ENCODE data around the gene TEX11. TPM values are rescaled to one million over a fixed set of nuclear protein-coding genes. Genes with fewer than 3 reads are reported as not detected.

Gene TEX11
- polyA plus RNA-seq, 1 of the 3 experiments (the other 2 are of a cell fraction) = not detected

- TF ChIP-seq YY1 (IDR thresholded peaks at IDR 0.05; ENCODE audit: low read depth) (no peak), REST (IDR thresholded peaks at IDR 0.05; ENCODE audit: low read depth, low read length) (no peak), FOXM1 (IDR thresholded peaks at IDR 0.05; ENCODE audit: low read depth) (no peak), USF2 (IDR thresholded peaks at IDR 0.05; ENCODE audit: borderline replicate concordance, low read depth, low read length) (no peak)
Observed at GRCh38 chrX:70535198-70535597, 373.3 kb downstream of the TEX11 start (continued).

GRCh38 chrX:70527610-70528345 is 380.7 kb downstream of the TEX11 start:
- ChIA-PET CTCF (no interaction called here), POLR2A (no interaction called here)
- H3K9ac ChIP-seq = no peak overlapping the region
- no peak for DNase-seq
- no peak overlapping the region for H3K27ac ChIP-seq (ENCODE audit: low read depth in 2 of 2, low read length in 1 of 2)
- 12% methylated on average over 3 of the region's 3 CpGs for WGBS (ENCODE audit: low lambda C conversion rate)
- no peaks in the 10 kb centered on the region for H3F3A ChIP-seq (replicated peaks; ENCODE audit: insufficient read depth)
- no peak overlapping the region for H3K4me2 ChIP-seq
- H3K27me3 ChIP-seq (ENCODE audit: insufficient read depth) = peaks cover 53% of the 10 kb centered on the region
- no peaks in the 10 kb centered on the region for H3K9me2 ChIP-seq
- H3K4me1 ChIP-seq (ENCODE audit: control insufficient read depth in 1 of 2, insufficient read depth in 2 of 2, low read depth in 1 of 2, low read length in 1 of 2) = no peaks in the 10 kb centered on the region
- no peak overlapping the region for H3K4me3 ChIP-seq (ENCODE audit: low read depth in 2 of 2, low read length in 1 of 2)
- no peaks in the 10 kb centered on the region for H3K79me2 ChIP-seq (ENCODE audit: insufficient read depth)
- H3K9me3 ChIP-seq = no peaks in the 10 kb centered on the region
- H3K36me3 ChIP-seq (replicated peaks in 1 of 2; ENCODE audit: control insufficient read depth in 1 of 2, insufficient read depth in 2 of 2, low read length in 1 of 2) = no peaks in the 10 kb centered on the region
- no peaks in the 10 kb centered on the region for H4K20me1 ChIP-seq (ENCODE audit: insufficient read depth)
- no peak overlapping the region for H2AFZ ChIP-seq (ENCODE audit: low read depth)
- TF ChIP-seq IRF3 (IDR thresholded peaks at IDR 0.05; ENCODE audit: low read depth, low read length) = no peak
- no peak for TF ChIP-seq TCF12 (IDR thresholded peaks at IDR 0.05)
- TF ChIP-seq MXI1 (IDR thresholded peaks at IDR 0.05; ENCODE audit: low read depth, low read length) = no peak
- no peak for TF ChIP-seq PBX3 (IDR thresholded peaks at IDR 0.05)
- TF ChIP-seq FOSL2 (IDR thresholded peaks at IDR 0.05; ENCODE audit: borderline replicate concordance, low read depth) = no peak
- TF ChIP-seq NFIC (IDR thresholded peaks at IDR 0.05; ENCODE audit: borderline replicate concordance) = no peak
- no peak for TF ChIP-seq RCOR1 (IDR thresholded peaks at IDR 0.05; ENCODE audit: low read length)
- TF ChIP-seq FOXM1 (IDR thresholded peaks at IDR 0.05; ENCODE audit: low read depth) = no peak
- TF ChIP-seq ZBTB33 (IDR thresholded peaks at IDR 0.05; ENCODE audit: borderline replicate concordance, low read depth) = no peak
- TF ChIP-seq TAF1 (IDR thresholded peaks at IDR 0.05; ENCODE audit: borderline replicate concordance, low read depth, low read length) = no peak
- TF ChIP-seq CTCF (IDR thresholded peaks at IDR 0.05) = no peak
- TF ChIP-seq JUND (IDR thresholded peaks at IDR 0.05) = no peak
- no peak for TF ChIP-seq MAX (IDR thresholded peaks at IDR 0.05; ENCODE audit: low read depth)
- TF ChIP-seq EP300 (IDR thresholded peaks at IDR 0.05; ENCODE audit: borderline replicate concordance in 1 of 2, low read depth in 1 of 2, low read length in 1 of 2) = no peak
- TF ChIP-seq USF1 (IDR thresholded peaks at IDR 0.05; ENCODE audit: borderline replicate concordance, low read depth) = no peak
